GM21528 (cell line): ENCODE data around the gene APCDD1L.
"Not testable (repeated sequence)": the region's sequence is repeated elsewhere in the genome, so short reads cannot be mapped to it uniquely, and the experiment has no call there.

ENCODE experiments used
- ATAC-seq: cut with Tn5 transposase; IDR thresholded peaks from one replicate; pipeline ENCODE4 v1.9.1; 2021; ENCODE audit warnings: mild to moderate bottlenecking, moderate library complexity; ENCODE audit not compliant: unreplicated experiment, low FRiP score

Gene APCDD1L

GRCh38 chr20:58420798-58421496 lies 94.3 kb downstream of the APCDD1L start:
- ATAC-seq, result no peak

GRCh38 chr20:58418949-58419748 lies 96.0 kb downstream of the APCDD1L start:
- ATAC-seq, result no peak

DNA sequence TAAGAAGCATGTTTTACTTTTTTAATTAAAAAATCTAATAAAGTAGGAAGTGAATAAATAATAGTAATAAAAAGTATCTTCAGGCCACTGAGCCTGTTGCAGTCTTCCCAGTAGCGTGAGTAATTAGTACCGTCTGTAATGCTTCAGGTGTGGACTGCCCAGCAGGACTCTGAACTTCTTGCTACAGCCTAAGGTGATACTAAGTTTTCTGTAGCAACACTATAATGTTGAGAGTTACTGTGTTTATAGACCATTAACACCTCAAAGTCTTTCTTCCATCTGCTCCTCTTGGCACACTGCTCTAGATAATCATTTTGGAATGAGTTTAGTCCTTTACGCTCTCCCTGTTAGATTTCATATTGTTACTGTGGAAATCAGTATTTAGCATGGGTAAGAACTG lies 97.8 kb downstream of the APCDD1L start:
- no peak for ATAC-seq

- no peak for ATAC-seq
Measured at GRCh38 chr20:58416835-58417234, 98.4 kb downstream of the APCDD1L start.

- ATAC-seq, result no peak
Measured at GRCh38 chr20:58416057-58416456, 99.1 kb downstream of the APCDD1L start.

GRCh38 chr20:58414786-58415185 lies 100.4 kb downstream of the APCDD1L start:
- not testable (repeated sequence) for ATAC-seq

DNA sequence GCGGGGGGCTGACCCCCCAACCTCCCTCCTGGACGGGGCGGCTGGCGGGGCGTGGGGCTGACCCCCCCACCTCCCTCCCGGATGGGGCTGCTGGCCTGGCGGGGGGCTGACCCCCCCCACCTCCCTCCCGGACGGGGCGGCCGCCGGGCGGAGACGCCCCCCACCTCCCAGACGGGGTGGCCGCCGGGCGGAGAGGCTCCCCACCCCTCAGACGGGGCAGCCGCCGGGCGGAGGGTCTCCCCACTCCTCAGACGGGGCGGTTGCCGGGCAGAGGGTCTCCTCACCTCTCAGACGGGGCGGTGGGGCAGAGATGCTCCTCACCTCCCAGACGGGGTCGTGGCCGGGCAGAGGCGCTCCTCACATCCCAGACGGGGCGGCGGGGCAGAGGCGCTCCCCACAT lies 101.0 kb downstream of the APCDD1L start:
- ATAC-seq, result not testable (repeated sequence)
